Measurements from ENCODE around the gene TMEM17. TPM values are rescaled to one million over a fixed set of nuclear protein-coding genes. Genes with fewer than 3 reads are reported as not detected.

Gene TMEM17
- total and polyA plus RNA-seq, 12 donors = 0.66 to 3.2 (median 2.1) TPM

- ATAC-seq = peak in 3 of 8 donors; percentile 8 to 20 (median 15)
- peaks cover 3 to 19% (median 11%) of the 10 kb centered on the region in 9 donors for H3K4me1 ChIP-seq
- H3K27ac ChIP-seq = peak overlapping the region in 1 of 10 donors; percentile 31
- no peak for TF ChIP-seq CTCF (IDR thresholded peaks at IDR 0.05)
- no peak overlapping the region for H3K4me3 ChIP-seq
- no peaks in the 10 kb centered on the region for H3K27me3 ChIP-seq
- no peaks in the 10 kb centered on the region for H3K9me3 ChIP-seq
- no peaks in the 10 kb centered on the region for H3K36me3 ChIP-seq
- intact Hi-C loops (cut with DNase I) = loop anchor here in 5 of 10 donors (5.0 kb wide), 3 partner anchors 48 to 318 kb away; partner anchors contain the start of genes EHBP1 (in 3 of the 5) and TMEM17 (in 2 of the 5)
- DNase-seq = no peak
- 84 to 87% methylated on average over 3 of the region's 3 CpGs for WGBS, 2 donors
Observed at GRCh38 chr2:62459106-62459505, 46.9 kb downstream of the TMEM17 start.

GRCh38 chr2:62458671-62459081 lies 47.3 kb downstream of the TMEM17 start:
- intact Hi-C loops (cut with DNase I) = loop anchor here in 5 of 10 donors (1.0 to 5.0 kb wide), 4 partner anchors 49 to 319 kb away; partner anchors contain the start of genes EHBP1 (in 3 of the 5) and TMEM17 (in 2 of the 5)
- no peak for TF ChIP-seq CTCF (IDR thresholded peaks at IDR 0.05)
- H3K4me3 ChIP-seq = no peak overlapping the region
- peak in 7 of 8 donors; percentile 25 to 71 (median 44) for ATAC-seq
- WGBS, 2 donors = 78 to 86% methylated on average over 6 of the region's 6 CpGs
- no peaks in the 10 kb centered on the region for H3K36me3 ChIP-seq
- DNase-seq = no peak
- H3K27ac ChIP-seq = peak overlapping the region in 1 of 10 donors; percentile 31
- H3K4me1 ChIP-seq = peaks cover 3 to 19% (median 11%) of the 10 kb centered on the region in 9 donors
- H3K9me3 ChIP-seq = no peaks in the 10 kb centered on the region
- H3K27me3 ChIP-seq = no peaks in the 10 kb centered on the region

- peak overlapping the region in 1 of 10 donors; percentile 85 for H3K27ac ChIP-seq
- intact Hi-C loops (cut with DNase I) = loop anchor here in 5 of 10 donors (1.0 to 5.0 kb wide), 4 partner anchors 49 to 319 kb away; partner anchors contain the start of genes EHBP1 (in 3 of the 5) and TMEM17 (in 2 of the 5)
- peak in 2 of 8 donors; percentile 8 to 16 for ATAC-seq
Observed at GRCh38 chr2:62458206-62458641, 47.8 kb downstream of the TMEM17 start.

GRCh38 chr2:62457556-62457955 lies 48.4 kb downstream of the TMEM17 start:
- Histone ChIP-seq H3K36me3 (no peaks in the 10 kb centered on the region), H3K27me3 (no peaks in the 10 kb centered on the region), H3K27ac (peak overlapping the region in 7 of 10 donors; percentile 76 to 88 (median 79)), H3K4me3 (peak overlapping the region; percentile 43 to 86 (median 72)), H3K9me3 (no peaks in the 10 kb centered on the region), H3K4me1 (peaks cover 3 to 19% (median 11%) of the 10 kb centered on the region in 9 donors)
- WGBS, 2 donors = 45 to 55% methylated on average over 11 of the region's 11 CpGs
- DNase-seq = no peak
- no peak for TF ChIP-seq CTCF (IDR thresholded peaks at IDR 0.05)
- peak in 1 of 8 donors; percentile 3 for ATAC-seq
- intact Hi-C loops (cut with DNase I) = loop anchor here (1.0 to 5.0 kb wide), 7 partner anchors 50 to 320 kb away; partner anchors contain the start of genes EHBP1 (in 4 of the 10) and TMEM17 (in 2 of the 10)

More at GRCh38 chr2:62458206-62458641, 47.8 kb downstream of the TMEM17 start:
- H3K27me3 ChIP-seq = no peaks in the 10 kb centered on the region
- no peak overlapping the region for H3K4me3 ChIP-seq
- WGBS, 2 donors = 85 to 87% methylated on average over 11 of the region's 11 CpGs
- TF ChIP-seq CTCF (IDR thresholded peaks at IDR 0.05) = no peak
- DNase-seq = no peak
- no peaks in the 10 kb centered on the region for H3K36me3 ChIP-seq
- H3K4me1 ChIP-seq = peaks cover 3 to 19% (median 11%) of the 10 kb centered on the region in 9 donors
- H3K9me3 ChIP-seq = no peaks in the 10 kb centered on the region
